HepG2 (cell line): ENCODE measurements around the gene NPDC1. TPM values are rescaled to one million over a fixed set of nuclear protein-coding genes. Genes with fewer than 3 reads are reported as not detected.

Experiments used
- ARHGAP35 ChIP-seq: sonication (generic); formaldehyde crosslinking; IDR thresholded peaks from 2 replicates; pipeline ENCODE4 v1.9.0; 2022; ENCODE audit warnings: mild to moderate bottlenecking, inconsistent platforms, moderate library complexity, missing genetic modification reagents, borderline replicate concordance
- ARID3A ChIP-seq: IDR thresholded peaks from 2 replicates; pipeline ENCODE4 v1.6.1; 2012; ENCODE audit warnings: low read depth, low read length, improper control_type of control experiment
- CEBPG ChIP-seq: IDR thresholded peaks from 2 replicates; pipeline ENCODE4 v1.6.1; 2016
- CHD4 ChIP-seq: fragments of 200-600 bp; sonication (generic); IDR thresholded peaks from 2 replicates; pipeline ENCODE4 v1.7.0; 2017; ENCODE audit warnings: mild to moderate bottlenecking, low read length, borderline replicate concordance
- ESRRA ChIP-seq: sonication (generic); formaldehyde crosslinking; IDR thresholded peaks from 2 replicates; pipeline ENCODE4 v1.5.1; 2020; ENCODE audit warnings: mild to moderate bottlenecking, low read depth, missing genetic modification reagents
- FOXJ3 ChIP-seq: sonication (generic); formaldehyde crosslinking; IDR thresholded peaks from 2 replicates; pipeline ENCODE4 v1.4.0; 2020; ENCODE audit warnings: missing genetic modification reagents, mild to moderate bottlenecking, borderline replicate concordance
- GATAD1 ChIP-seq: IDR thresholded peaks from 2 replicates; pipeline ENCODE4 v1.6.1; 2016; ENCODE audit warnings: missing genetic modification reagents, missing compliant biosample characterization
- IRF2 ChIP-seq: IDR thresholded peaks from 2 replicates; pipeline ENCODE4 v1.6.1; 2018; ENCODE audit warnings: missing genetic modification reagents, missing compliant biosample characterization
- KLF11 ChIP-seq: IDR thresholded peaks from 2 replicates; pipeline ENCODE4 v1.6.1; 2016; ENCODE audit warnings: missing compliant biosample characterization
- MIER2 ChIP-seq: IDR thresholded peaks from 2 replicates; pipeline ENCODE4 v1.6.1; 2016; ENCODE audit warnings: missing biosample characterization, missing genetic modification reagents
- MIXL1 ChIP-seq: IDR thresholded peaks from 2 replicates; pipeline ENCODE4 v1.6.1; 2016
- NBN ChIP-seq: fragments of 450-650 bp; conservative IDR thresholded peaks from 2 replicates; pipeline ENCODE4 v1.6.1; 2017
- REXO4 ChIP-seq: sonication (generic); formaldehyde crosslinking; IDR thresholded peaks from 2 replicates; pipeline ENCODE4 v1.8.0; 2022; ENCODE audit warnings: missing genetic modification reagents, mild to moderate bottlenecking, borderline replicate concordance
- SCMH1 ChIP-seq: sonication (generic); formaldehyde crosslinking; IDR thresholded peaks from 2 replicates; pipeline ENCODE4 v1.9.0; 2021; ENCODE audit warnings: missing genetic modification reagents, mild to moderate bottlenecking, borderline replicate concordance
- SRSF1 ChIP-seq: fragments of 200-400 bp; formaldehyde crosslinking; optimal IDR thresholded peaks from 2 replicates; pipeline ENCODE3; 2017; ENCODE audit warnings: mild to moderate bottlenecking, low read depth, low read length, moderate library complexity
- TBX3 ChIP-seq: fragments of 450-650 bp; IDR thresholded peaks from 2 replicates; pipeline ENCODE4 v1.6.1; 2017; ENCODE audit warnings: antibody characterized with exemption, mild to moderate bottlenecking, inconsistent platforms, borderline replicate concordance
- THAP11 ChIP-seq: IDR thresholded peaks from 2 replicates; pipeline ENCODE4 v1.6.1; 2016; ENCODE audit warnings: missing biosample characterization, missing genetic modification reagents
- ZBTB38 ChIP-seq: sonication (generic); formaldehyde crosslinking; IDR thresholded peaks from 2 replicates; pipeline ENCODE4 v1.5.1; 2020; ENCODE audit warnings: mild to moderate bottlenecking, missing genetic modification reagents
- ZBTB8A ChIP-seq: sonication (generic); formaldehyde crosslinking; IDR thresholded peaks from 2 replicates; pipeline ENCODE4 v1.4.0; 2020; ENCODE audit warnings: mild to moderate bottlenecking, low read depth, missing genetic modification reagents, borderline replicate concordance
- ZFP62 ChIP-seq: sonication (generic); formaldehyde crosslinking; IDR thresholded peaks from 2 replicates; pipeline ENCODE4 v1.4.0; 2020; ENCODE audit warnings: missing genetic modification reagents
- ZNF510 ChIP-seq: sonication (generic); formaldehyde crosslinking; IDR thresholded peaks from 2 replicates; pipeline ENCODE4 v1.4.0; 2020; ENCODE audit warnings: low read depth, mild to moderate bottlenecking, missing genetic modification reagents
- ZNF570 ChIP-seq: sonication (generic); formaldehyde crosslinking; IDR thresholded peaks from 2 replicates; pipeline ENCODE4 v1.4.0; 2020; ENCODE audit warnings: mild to moderate bottlenecking, missing genetic modification reagents, borderline replicate concordance
- ZNF709 ChIP-seq: sonication (generic); formaldehyde crosslinking; IDR thresholded peaks from 2 replicates; pipeline ENCODE4 v1.5.0; 2020; ENCODE audit warnings: mild to moderate bottlenecking, missing genetic modification reagents
- ZNF724P ChIP-seq: sonication (generic); formaldehyde crosslinking; IDR thresholded peaks from 2 replicates; pipeline ENCODE4 v1.8.0; 2022; ENCODE audit warnings: missing genetic modification reagents, borderline replicate concordance
- ZNF749 ChIP-seq: sonication (generic); formaldehyde crosslinking; IDR thresholded peaks from 2 replicates; pipeline ENCODE4 v1.8.0; 2022; ENCODE audit warnings: mild to moderate bottlenecking, missing genetic modification reagents, moderate library complexity, borderline replicate concordance
- ZNF768 ChIP-seq: sonication (generic); formaldehyde crosslinking; IDR thresholded peaks from 2 replicates; pipeline ENCODE4 v1.4.0; 2020; ENCODE audit warnings: missing genetic modification reagents
- ZNF775 ChIP-seq: sonication (generic); formaldehyde crosslinking; IDR thresholded peaks from 2 replicates; pipeline ENCODE4 v1.4.0; 2020; ENCODE audit warnings: missing genetic modification reagents, mild to moderate bottlenecking, moderate library complexity, borderline replicate concordance
- ZNF777 ChIP-seq: sonication (generic); formaldehyde crosslinking; IDR thresholded peaks from 2 replicates; pipeline ENCODE4 v1.4.0; 2020; ENCODE audit warnings: missing genetic modification reagents
- polyA plus RNA-seq, 8 experiments: library from polyadenylated mRNA; depleted of rRNA in 3 of 8; stranded (reverse) in 7 of 8; unstranded in 1 of 8; fragments of >200 nt; fragmentation: Illumina TruSeq in 4 of 8; extraction: Trizol in 4 of 8; gene quantifications; 2 replicates each; pipeline versions ENCODE4 v1.2.1 to v1.2.3, GENCODE V29; 2011 to 2016; ENCODE audit warnings: low read depth in 4 of 8, missing spikeins in 1 of 8, mixed read lengths in 1 of 8; ENCODE audit not compliant: insufficient read depth in 1 of 8
- total RNA-seq, 5 experiments: library from RNA; depleted of rRNA; stranded (reverse); fragments of >200 nt; fragmentation: Illumina TruSeq; extraction: Trizol; gene quantifications; 2 replicates each; pipeline ENCODE4 v1.2.3, GENCODE V29; 2016; ENCODE audit warnings: low read depth in 1 of 5
- TF ChIP-seq, protein P1 (sequence below): sonication (generic); formaldehyde crosslinking; IDR thresholded peaks from 2 replicates; pipeline ENCODE4 v1.4.0; 2020; ENCODE audit warnings: missing genetic modification reagents
- TF ChIP-seq, protein P2 (sequence below): sonication (generic); formaldehyde crosslinking; IDR thresholded peaks from 2 replicates; pipeline ENCODE4 v1.8.1; 2023; ENCODE audit warnings: mild to moderate bottlenecking, missing genetic modification reagents, borderline replicate concordance

NPDC1 gene
- total and polyA plus RNA-seq, 2 of the 13 experiments (the other 11 are each of a cell fraction or from before 2014, with no cell fraction given) = 0.84 to 5.4 TPM

DNA sequence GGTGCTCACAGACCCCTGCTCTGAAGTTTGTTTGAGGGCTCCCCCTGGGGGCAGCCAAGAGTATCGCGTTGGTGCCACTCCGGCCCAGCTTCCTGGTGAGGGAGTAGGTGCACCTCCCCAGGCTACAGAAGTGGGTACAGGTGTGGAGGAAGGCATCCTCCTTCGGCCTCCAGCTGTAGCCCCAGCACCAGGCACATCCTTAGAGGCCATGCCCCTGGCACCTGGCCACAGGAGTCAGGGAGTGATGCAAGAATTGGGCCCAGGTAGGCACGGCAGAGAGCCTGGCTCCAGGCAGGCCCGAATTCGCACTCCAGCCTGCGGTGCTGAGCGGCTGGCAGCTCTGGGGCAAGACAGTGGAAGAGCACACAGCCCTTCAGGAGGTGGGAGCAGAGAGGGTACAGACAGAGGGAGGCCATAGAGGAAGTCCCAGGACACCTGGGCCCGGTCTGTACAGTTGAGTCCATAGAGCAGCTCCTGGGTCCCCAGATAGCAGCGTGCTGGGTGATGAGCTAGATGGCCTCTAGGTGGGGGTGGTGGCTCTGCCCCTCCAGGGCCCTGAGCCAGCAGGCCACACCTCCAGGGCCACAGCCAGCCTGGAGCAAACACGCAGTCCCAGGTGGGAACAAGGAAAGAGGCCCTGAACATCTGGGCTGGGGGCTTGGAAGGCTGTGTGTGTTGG lies 22.0 kb upstream of the NPDC1 start (continued):
- TF ChIP-seq, protein P1, sequence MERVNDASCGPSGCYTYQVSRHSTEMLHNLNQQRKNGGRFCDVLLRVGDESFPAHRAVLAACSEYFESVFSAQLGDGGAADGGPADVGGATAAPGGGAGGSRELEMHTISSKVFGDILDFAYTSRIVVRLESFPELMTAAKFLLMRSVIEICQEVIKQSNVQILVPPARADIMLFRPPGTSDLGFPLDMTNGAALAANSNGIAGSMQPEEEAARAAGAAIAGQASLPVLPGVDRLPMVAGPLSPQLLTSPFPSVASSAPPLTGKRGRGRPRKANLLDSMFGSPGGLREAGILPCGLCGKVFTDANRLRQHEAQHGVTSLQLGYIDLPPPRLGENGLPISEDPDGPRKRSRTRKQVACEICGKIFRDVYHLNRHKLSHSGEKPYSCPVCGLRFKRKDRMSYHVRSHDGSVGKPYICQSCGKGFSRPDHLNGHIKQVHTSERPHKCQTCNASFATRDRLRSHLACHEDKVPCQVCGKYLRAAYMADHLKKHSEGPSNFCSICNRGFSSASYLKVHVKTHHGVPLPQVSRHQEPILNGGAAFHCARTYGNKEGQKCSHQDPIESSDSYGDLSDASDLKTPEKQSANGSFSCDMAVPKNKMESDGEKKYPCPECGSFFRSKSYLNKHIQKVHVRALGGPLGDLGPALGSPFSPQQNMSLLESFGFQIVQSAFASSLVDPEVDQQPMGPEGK (CRISPR knock-in tag) = peak; percentile 83
- TF ChIP-seq ZNF510 = no peak
- TF ChIP-seq ZNF775 = no peak
- no peak for TF ChIP-seq ZBTB38 (CRISPR knock-in tag)
- TF ChIP-seq CHD4 = peak; percentile 48; the same call in 1 of the 2 replicates
- no peak for TF ChIP-seq FOXJ3
- no peak for TF ChIP-seq SCMH1
- peak; percentile 39; the same call in 1 of the 2 replicates for TF ChIP-seq GATAD1
- TF ChIP-seq ZNF749 (CRISPR knock-in tag) = no peak
- no peak for TF ChIP-seq ZFP62 (CRISPR knock-in tag)
- TF ChIP-seq MIER2 (CRISPR knock-in tag) = no peak; the same call in 1 of the 2 replicates
- TF ChIP-seq IRF2 (CRISPR knock-in tag) = peak; percentile 31; the same call in 1 of the 2 replicates
- TF ChIP-seq, protein P2, sequence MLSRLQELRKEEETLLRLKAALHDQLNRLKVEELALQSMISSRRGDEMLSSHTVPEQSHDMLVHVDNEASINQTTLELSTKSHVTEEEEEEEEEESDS (CRISPR knock-in tag) = no peak
- TF ChIP-seq ZNF777 = no peak
- no peak for TF ChIP-seq REXO4 (CRISPR knock-in tag)
- no peak for TF ChIP-seq ZNF768 (CRISPR knock-in tag)
- no peak for TF ChIP-seq ARID3A
- no peak for TF ChIP-seq CEBPG (CRISPR knock-in tag)
- TF ChIP-seq ARHGAP35 (CRISPR knock-in tag) = peak; percentile 29; the same call in 1 of the 2 replicates
- TF ChIP-seq NBN = no peak
- no peak for TF ChIP-seq KLF11 (CRISPR knock-in tag)
- TF ChIP-seq THAP11 = no peak
- no peak for TF ChIP-seq ZNF709 (CRISPR knock-in tag)
- no peak for TF ChIP-seq TBX3
- no peak for TF ChIP-seq SRSF1
- no peak for TF ChIP-seq ESRRA (CRISPR knock-in tag)
- no peak for TF ChIP-seq ZNF570
- TF ChIP-seq ZBTB8A = no peak
- no peak for TF ChIP-seq ZNF724P (CRISPR knock-in tag)
- TF ChIP-seq MIXL1 (CRISPR knock-in tag) = no peak
